ENCODE measurements around the gene TMEM201.
A peak's percentile ranks its signal among the peaks of the same experiment; 100 is the strongest.

Gene TMEM201

DNA sequence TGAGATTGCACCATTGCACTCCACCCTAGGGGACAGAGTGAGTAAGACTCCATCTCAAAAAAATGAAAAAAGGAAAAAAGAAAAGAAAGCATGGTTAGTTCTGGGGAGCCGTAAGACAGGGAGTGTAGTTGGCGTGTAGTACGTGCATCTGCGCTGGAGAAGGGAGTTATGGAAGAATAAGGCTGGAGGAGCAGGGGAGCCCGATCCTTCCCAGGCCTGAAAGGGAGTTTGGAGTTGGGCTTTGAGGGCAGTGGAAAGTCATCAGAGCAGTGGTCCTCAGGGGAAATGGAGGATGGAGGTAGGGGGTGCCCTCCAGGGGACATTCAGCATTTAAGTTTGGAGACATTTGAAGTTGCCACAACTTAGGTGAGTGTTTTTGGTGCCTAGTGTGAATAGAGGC lies 11.3 kb upstream of the TMEM201 start:
- DNase-seq (ENCODE audit: low read depth in 1 of 2, low spot score in 1 of 2) = no peak

DNA sequence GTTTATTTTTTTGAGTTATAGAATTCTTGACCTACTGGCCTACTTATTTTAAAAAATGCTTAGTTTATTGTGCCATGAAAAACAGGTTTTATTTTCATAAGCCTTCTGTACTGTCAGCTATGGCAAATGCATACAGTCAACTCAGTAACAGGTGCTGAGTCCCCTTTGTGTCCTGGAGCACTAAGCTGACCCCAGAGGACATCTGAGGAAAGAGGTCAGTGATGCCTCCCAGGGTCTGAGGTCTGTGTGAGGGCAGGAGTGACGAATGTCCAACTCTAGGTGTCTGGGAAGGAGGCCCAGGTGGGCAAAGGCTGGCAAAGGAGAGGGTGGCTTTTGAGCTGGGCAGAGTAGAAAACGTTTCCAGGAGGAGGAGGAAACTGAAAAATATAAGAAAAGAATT lies 7.8 kb upstream of the TMEM201 start:
- no peak for DNase-seq (ENCODE audit: low read depth in 1 of 2, low spot score in 1 of 2)

DNA sequence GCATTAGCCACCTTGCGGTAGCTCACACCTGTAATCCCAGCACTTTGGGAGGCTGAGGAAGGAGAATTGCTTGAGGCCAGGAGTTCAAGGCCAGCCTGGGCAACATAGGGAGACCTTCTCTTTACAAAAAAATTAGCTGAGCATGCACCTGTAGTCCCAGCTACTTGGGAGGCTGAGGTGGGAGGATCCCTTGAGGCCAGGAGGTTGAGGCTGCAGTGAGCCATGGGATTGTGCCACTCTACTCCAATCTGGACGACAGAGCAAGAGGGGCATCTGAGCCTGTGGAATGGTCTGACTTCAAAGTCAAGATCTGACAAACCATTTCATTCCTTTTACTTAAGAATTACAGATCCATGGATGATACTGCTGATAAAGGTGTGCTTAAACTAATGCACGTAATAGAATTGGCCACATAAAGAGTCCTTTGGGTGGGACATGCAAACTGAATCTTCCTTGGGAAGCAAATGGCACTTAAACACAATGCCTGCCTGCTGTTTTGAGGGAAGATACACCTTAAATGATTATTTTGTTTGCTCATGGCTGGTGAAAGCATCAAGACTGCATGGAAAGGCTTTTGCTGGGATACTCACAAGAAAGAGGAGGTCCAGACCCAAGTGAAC lies 2.5 kb upstream of the TMEM201 start:
- no peak for DNase-seq (ENCODE audit: low read depth in 1 of 2, low spot score in 1 of 2)

DNA sequence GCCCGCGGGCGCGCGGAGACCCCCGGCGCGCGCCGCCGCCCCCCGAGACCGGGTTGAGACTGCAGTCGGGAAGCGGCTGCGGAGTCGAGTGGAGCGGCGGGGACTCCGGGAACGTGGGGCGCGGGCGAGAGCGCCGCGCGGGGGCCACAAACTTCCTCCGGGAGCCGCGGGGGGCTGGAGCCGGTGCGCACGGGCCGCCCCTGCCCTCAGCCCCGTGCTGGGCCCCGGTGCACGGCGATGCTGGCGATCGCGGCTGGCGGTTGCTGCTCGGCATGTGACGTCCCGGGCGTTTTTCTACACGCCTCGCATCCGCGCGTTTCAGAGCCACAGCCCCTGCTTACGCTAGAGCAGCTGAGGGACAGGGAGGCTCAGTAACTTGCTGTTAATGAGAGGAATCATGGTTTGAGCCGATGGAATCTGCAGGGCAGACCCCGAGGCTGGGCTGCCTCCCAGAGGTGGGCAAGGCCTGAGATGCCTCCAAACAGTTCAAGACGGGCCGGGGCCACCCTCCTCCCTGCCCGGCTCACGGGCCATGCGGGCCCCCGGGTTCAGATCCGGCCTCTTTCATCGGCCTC lies 520 bp downstream of the TMEM201 start:
- peak in 1 of 2 donors; percentile 20 for DNase-seq (ENCODE audit: low read depth in 1 of 2, low spot score in 1 of 2)

DNA sequence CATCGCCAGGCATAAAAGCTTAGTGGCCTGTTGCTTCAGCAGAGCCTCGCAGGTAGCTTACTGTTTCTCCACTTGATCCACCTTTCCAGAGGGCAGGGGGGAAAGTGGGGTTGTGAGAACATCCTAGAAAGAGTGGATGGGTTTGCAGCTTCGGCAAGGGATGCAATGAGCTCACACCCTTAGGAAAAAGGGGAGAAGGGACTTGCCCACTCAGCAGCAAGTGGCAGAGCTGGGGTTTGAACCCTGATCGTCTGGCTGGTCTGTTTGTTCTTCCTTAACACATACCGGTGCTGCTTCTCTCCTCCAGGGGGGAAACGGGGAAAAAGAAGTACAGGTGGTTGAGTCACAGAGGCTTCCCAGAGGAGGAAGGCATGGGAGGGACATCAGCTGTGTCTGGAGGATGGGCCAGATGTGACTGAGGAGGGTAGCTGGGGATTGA lies 1.0 kb downstream of the TMEM201 start:
- no peak for DNase-seq (ENCODE audit: low read depth in 1 of 2, low spot score in 1 of 2)

DNA sequence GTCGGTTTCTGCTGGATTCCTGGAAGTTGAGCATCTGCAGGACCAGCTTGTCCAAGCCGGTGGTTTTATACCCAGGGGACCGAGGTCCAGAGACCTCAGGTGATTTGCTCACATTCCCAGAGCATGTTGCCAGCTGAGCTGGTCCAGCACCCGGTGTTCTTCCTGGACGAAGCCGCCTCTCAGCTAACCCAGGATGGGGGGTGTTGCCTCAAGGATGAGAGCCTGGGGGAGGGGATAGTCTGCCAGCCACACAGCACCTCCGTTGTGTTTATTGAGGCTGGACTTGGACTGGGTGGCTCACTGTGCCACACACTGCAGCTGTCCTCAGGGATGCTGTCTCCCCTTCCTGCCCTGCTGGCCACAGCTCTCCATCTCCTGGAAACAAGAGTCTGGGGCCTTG lies 1.5 kb downstream of the TMEM201 start:
- no peak for DNase-seq (ENCODE audit: low read depth in 1 of 2, low spot score in 1 of 2)

DNA sequence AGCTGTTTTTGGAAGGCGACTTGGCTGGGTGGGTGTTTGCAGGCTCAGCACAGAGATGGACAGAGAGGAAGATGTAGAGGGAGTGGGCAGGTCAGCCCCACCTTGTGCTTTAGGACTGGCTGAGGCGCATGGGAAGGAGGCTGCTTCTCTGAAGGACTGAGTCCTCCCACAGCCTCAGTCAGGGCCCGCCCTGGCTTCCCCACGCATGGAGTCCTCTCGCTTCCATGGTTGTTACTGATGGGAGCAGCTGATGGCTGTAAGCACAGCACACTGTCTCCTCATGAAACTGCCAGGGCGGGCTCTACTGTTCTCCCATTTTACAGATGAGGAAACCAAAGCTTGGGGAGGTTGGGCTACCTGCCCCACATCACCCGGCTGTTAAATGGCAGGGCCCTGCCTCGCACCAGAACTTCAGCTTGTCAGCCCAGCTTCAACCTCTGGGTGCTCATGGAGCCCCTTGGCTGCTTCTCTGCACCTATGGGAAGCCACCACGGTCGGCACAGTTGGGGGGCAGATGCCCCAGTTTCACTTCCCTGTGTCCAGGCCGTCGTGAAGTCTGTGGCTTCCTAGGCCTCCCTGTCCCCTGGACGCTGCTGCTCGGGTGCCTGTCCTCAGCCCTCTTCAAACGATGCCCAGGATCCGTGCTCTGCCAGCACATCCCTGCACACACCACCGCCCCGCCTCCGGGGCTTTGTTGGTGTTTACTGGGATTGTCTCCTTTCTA lies 2.4 kb downstream of the TMEM201 start:
- DNase-seq (ENCODE audit: low read depth in 1 of 2, low spot score in 1 of 2) = no peak

DNA sequence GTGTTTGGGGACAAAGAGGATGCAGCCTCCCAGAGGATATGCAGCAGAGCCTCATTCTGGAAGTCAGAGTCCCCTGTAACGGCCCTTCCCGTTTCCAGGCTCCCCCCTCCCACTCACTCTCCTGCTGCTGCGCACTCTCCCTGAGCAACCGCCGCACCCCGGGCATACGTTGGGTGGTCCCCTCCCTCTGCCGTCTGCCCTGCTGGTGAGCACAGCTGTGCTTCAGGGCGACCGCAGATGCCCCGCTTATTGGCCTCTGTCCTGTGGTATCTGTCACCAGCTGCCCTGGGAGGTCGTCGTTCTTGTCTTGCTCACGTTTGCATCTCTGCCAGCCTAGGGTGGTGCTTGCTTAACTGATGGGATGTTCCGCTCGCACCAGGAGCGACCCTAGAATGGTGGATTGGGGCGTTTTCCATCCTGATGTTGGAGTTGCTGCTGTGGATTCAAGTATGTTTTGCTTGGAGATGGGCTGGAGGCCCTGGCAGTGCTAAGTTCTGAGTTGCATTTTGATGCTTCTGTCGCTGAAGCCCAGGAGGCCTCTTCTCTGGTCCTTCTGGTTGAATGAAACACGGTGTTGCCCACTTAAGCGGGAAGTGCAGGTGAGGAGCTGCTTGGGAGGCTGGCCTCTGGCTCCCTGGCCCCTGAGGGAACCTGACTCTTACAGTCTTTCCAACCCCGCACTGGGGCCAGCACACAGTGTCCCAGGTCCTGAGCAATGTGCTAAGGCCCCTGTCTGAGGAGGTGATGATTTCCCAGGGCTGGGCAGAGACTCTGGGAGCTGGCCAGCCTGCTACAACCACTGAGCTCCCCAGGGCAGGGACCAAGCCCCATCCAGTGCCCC lies 3.2 kb downstream of the TMEM201 start:
- no peak for DNase-seq (ENCODE audit: low read depth in 1 of 2, low spot score in 1 of 2)

DNA sequence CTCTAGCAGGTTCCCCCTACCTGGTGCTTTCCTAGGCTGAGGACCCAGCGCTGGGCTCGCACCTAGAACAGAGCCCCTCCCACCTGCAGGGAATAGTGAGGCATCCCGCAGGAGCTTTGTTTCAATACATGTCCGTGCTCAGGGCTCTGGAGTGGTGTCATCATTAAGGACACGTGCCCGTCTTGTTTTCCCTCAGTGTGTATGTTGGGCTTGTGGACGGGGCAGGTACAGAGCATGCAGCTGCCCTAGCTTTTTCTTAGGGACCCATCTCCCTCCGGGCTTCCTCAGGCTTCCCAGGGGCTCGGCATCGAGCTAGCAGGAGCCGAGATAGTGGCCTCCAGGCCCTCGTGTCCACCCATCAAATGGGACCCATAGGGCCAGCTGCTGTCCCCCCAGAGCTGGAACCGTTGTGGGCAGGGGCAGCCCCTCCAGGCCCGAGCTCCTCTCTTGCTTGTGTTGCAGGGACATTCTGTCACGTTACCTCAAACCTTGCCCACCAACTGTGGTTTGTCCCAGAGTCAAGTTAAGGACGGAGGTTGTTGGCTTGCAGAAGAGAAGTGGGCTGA lies 3.9 kb downstream of the TMEM201 start:
- DNase-seq (ENCODE audit: low read depth in 1 of 2, low spot score in 1 of 2) = no peak

DNA sequence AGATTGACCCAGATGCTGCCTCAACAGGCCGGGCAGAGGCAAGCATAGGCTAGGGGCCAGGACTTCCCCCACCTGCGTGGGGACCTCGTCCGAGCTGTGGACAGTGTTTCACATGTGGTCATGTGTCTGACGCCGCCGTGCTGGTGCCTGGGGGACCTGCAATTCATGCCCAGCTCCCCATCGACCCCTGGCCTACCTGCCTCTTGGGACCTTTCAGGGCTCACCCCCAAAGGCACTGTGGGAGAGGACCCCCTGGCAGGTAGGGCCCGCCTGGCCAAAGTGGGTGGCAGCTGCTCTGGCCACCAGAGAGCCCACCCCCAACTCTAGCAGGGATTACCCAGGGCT lies 4.4 kb downstream of the TMEM201 start:
- no peak for DNase-seq (ENCODE audit: low read depth in 1 of 2, low spot score in 1 of 2)

DNA sequence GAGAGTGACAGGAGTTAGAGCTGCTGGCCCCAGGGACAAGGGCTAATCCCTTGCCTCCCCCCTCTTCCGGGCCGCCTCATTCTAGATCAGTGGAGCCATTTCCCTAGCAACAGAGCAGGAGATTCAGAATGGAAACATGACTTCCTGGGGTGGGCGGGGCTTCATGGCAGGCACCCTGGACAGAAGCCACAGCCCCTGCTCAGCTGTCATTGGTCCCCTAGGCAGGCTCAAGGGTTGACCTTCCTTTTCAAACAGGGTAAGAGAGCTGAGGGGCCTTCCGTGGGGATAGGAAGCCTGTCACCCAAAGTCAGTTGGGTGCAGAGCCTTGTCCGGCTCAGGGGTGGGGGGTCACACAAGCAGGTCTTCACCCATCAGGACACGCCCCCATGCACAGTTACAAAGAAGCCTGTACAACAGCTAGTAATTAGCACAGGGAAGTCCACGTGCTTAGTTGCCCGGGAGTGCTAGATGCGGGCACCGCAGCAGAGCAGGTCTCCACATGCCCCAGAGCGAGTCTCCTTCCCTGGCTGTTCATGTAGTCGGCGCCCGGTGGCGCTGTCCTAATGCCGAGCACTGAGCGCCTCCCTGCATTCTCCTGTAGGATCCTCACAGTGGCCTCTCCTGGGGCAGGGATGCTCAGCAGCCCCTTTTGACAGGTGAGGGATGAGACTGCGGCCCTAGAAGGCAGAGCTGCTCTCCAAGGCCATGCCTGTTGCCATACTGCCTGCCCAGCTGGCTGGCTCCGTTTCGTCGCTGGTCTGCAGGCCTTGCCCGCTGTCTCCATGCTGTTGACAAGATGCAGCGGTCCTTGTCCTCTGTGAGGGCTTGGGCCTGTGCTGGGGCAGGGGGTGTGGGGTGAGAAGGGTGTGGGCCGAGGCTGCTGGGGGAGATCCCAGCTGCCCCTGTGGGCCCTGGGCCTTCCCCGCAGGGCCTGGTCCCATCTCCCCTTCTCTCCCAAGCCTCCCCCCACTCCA lies 5.1 kb downstream of the TMEM201 start:
- no peak for DNase-seq (ENCODE audit: low read depth in 1 of 2, low spot score in 1 of 2)

DNA sequence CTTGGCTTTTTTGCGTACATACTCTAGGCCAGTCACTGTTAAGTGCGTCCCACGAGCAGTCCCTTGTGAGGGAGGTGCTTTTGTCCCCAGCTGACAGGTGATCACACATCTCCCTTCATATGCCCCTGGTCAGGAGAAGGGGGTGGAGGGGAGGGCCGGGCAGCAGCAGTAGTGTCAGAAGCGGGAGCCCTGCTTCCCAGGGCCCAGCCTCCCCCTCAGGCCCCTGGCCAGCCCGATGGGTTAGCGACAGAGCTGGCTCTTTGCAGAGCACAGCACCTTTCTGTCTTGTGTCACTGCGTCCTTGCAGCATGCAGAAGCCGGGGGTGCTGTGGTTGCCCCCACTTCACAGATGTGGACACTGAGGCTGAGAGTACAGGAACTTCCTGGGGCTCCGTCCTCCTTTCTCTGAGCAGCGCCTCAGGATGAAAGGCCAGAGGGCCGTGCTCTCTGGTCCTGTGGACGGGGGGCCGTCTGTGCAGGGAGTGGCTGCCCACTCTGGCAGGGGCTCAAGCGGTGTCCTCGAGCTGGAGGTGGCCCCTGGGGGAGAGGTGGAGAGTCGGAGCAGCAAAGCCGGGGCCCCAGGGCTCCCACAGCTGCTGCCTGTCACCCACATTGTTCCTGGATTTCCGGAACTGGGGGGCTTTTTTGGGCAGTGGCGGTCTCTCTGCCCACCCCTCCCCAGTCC lies 5.9 kb downstream of the TMEM201 start:
- DNase-seq (ENCODE audit: low read depth in 1 of 2, low spot score in 1 of 2) = no peak

DNA sequence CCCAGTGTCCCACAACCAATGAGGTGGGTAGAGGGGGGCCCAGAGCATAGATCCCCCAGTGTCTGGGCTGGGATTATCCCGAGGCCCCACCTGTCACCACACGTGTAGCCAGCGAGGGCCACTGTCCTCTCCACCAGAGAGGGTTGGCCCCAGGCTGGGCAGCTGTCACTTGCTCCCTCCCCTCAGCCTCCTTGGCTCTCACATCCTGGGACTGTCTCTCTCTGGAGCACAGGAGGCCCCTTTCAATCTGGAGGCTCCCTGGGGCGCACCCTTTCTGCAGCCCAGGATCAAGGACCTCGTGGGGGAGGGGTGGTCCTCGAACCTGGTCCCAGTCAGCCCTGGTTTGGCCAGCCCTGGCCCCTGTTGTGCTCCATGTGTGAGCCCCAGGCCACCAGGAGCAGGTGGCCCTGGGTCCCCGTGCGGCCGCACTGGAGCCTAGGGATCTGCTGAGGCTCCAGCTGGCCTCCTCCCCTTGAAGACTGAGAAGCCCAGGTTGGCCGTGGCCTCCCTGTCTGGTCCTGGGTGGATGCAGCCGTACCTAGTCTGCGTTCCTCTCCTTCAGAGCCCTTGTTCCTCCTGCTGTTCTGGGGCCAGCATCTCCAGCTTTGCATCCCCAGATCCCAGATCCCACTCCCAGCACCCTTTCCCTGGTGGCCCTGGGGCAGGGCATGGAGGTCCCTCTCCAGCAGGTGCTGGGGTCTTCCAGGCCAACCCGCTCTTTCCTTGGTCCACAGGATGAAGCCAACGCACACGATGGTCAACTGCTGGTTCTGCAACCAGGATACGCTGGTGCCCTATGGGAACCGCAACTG lies 6.7 kb downstream of the TMEM201 start:
- no peak for DNase-seq (ENCODE audit: low read depth in 1 of 2, low spot score in 1 of 2)

DNA sequence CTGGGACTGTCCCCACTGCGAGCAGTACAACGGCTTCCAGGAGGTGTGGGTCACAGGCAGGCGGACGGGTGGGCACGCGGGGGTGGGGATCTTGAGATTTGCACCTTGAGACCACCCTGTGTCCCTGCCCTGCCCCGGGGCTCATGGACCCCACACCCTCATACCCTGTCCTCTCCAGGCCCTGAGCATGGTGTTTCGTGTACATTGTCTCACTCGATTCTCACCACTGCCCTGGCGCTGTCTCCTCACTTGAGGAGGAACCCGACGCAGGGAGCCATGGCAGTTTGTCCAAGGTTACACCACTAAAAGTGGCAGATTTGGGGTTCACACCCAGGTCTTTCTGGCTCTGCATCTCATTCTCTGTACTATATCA lies 7.2 kb downstream of the TMEM201 start:
- DNase-seq (ENCODE audit: low read depth in 1 of 2, low spot score in 1 of 2) = no peak

DNA sequence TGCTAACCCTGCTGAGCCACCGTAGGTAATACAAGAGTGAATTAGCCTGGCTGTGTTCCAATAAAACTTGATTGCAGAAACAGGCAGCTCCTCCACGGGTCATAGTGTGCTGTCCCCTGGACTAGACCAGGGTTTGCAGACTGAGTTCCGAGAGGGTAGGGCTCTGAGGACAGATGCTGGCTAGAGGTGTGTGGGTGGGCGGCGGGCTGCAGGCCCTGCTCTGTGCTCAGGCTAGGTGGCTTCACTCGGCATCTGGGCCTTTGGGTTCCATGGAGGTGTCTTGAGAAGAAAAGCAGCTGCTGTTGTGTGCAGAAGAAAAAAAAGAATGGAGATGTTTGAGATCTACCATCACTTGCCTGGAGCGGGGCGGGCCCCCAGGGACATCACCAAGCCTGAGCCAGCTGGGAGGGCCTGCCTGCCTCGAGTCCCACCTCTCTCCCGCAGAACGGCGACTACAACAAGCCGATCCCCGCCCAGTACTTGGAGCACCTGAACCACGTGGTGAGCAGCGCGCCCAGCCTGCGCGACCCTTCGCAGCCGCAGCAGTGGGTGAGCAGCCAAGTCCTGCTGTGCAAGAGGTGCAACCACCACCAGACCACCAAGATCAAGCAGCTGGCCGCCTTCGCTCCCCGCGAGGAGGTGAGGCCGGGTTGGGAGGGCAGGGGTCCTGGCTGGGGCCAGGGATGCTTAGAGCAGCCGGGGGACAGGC lies 7.9 kb downstream of the TMEM201 start:
- DNase-seq (ENCODE audit: low read depth in 1 of 2, low spot score in 1 of 2) = no peak

DNA sequence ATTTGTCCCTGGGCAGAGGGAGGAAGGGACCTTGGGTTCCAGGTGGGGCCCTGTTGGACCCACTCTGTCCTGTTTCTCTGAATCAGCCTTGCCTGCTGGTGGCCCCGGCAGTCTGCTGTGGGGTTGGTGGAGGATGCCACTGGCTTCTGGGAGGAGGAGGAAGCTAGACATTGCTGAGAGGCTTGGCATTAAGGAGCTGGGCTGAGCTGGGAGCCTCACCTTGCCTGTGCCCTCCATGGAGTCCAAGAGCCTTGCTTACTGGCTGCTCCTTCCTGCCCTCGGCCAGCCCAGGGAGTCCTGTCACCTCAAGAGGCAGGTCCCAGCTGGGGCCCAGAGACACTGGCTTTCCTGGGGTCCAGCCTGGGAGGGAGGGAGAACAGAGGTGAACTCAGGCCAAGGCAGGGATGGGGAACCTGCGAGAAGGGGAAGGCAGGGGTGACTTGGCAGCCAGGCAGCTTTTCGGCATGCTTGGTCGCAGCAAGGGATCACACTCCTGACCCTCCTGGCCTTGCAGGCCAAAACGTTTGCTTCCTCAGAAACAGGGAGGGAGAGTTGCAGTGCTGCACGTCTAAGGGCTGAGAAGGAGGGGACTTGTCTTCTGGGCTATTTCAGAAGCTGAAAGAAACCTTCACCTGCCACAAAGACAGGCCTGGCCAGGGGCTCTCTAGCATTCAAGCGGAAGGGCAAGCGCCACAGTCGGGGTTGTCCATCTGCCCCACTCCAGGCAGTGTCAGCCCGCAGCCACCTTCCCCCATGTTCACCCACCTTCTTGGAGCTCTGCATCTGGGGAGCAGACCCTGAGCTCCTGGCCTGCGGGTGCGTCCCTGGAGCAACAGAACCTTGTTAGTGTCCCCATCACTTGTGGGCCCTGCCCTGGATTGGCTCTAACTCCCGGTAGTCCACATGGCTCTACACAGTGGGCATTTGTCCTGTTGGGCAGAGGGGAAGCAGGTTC lies 8.9 kb downstream of the TMEM201 start:
- DNase-seq (ENCODE audit: low read depth in 1 of 2, low spot score in 1 of 2) = no peak

DNA sequence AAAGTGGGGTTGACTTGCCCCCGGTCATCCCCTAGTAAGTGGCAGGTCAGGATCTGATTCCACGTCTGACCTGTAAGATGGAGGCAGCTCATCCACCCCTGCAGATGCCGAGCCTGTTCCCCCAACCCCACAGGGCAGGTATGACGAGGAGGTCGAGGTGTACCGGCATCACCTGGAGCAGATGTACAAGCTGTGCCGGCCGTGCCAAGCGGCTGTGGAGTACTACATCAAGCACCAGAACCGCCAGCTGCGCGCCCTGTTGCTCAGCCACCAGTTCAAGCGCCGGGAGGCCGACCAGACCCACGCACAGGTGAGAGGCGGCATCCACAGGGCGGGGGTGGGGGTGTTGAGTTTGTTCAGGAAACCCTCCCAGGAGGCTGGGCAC lies 9.6 kb downstream of the TMEM201 start:
- DNase-seq (ENCODE audit: low read depth in 1 of 2, low spot score in 1 of 2) = no peak

Data from activated T-helper 1 cell treated with anti-CD3 and anti-CD28 coated beads, Interleukin-2, amount 50 U/mL, for 16 hours (primary cell).